ENCODE measurements around the gene NABP2. TPM values are rescaled to one million over a fixed set of nuclear protein-coding genes. Genes with fewer than 3 reads are reported as not detected.
"Not testable (repeated sequence)": the region's sequence is repeated elsewhere in the genome, so short reads cannot be mapped to it uniquely, and the experiment has no call there.

NABP2 gene
- total and polyA plus RNA-seq, 9 donors = 19.8 to 43.7 (median 28.9) TPM

DNA sequence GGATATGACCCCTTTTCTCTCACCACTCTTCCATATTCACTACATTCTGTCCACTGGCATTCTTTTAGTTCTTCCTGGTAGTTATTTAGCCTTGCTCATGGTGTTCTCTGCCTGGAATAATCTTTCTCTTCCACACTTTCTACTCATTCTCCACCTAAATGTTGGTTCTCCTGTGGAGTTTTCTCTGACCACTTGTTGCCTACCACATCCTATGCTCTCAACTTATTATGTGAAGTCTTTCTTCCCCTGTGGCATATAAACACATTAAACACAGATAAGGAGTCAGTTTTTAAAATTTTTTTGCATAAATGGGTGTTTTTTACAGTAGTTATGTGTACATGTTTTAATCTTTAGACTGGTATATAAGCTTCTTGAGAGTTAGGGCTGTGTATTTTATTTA lies 31.6 kb upstream of the NABP2 start:
- intact Hi-C loops (cut with DNase I) = loop anchor here in 3 of 4 donors (5.0 to 10.0 kb wide), 4 partner anchors 35 to 272 kb away; partner anchors contain the start of genes SLC39A5 (in 1 of the 3) and SPRYD4 (in 1 of the 3)
- H3K4me3 ChIP-seq = no peak overlapping the region
- H3K4me1 ChIP-seq (ENCODE audit: insufficient read depth) = peaks cover 4% of the 10 kb centered on the region
- no peak for TF ChIP-seq POLR2A (IDR thresholded peaks at IDR 0.05)
- TF ChIP-seq, protein P1, sequence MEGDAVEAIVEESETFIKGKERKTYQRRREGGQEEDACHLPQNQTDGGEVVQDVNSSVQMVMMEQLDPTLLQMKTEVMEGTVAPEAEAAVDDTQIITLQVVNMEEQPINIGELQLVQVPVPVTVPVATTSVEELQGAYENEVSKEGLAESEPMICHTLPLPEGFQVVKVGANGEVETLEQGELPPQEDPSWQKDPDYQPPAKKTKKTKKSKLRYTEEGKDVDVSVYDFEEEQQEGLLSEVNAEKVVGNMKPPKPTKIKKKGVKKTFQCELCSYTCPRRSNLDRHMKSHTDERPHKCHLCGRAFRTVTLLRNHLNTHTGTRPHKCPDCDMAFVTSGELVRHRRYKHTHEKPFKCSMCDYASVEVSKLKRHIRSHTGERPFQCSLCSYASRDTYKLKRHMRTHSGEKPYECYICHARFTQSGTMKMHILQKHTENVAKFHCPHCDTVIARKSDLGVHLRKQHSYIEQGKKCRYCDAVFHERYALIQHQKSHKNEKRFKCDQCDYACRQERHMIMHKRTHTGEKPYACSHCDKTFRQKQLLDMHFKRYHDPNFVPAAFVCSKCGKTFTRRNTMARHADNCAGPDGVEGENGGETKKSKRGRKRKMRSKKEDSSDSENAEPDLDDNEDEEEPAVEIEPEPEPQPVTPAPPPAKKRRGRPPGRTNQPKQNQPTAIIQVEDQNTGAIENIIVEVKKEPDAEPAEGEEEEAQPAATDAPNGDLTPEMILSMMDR (IDR thresholded peaks at IDR 0.05) = no peak
- TF ChIP-seq EP300 (IDR thresholded peaks at IDR 0.05) = no peak
- no peaks in the 10 kb centered on the region for H3K9me3 ChIP-seq
- no peak for DNase-seq
- no peaks in the 10 kb centered on the region for H3K36me3 ChIP-seq
- H3K27ac ChIP-seq = no peak overlapping the region
- H3K27me3 ChIP-seq = no peaks in the 10 kb centered on the region

DNA sequence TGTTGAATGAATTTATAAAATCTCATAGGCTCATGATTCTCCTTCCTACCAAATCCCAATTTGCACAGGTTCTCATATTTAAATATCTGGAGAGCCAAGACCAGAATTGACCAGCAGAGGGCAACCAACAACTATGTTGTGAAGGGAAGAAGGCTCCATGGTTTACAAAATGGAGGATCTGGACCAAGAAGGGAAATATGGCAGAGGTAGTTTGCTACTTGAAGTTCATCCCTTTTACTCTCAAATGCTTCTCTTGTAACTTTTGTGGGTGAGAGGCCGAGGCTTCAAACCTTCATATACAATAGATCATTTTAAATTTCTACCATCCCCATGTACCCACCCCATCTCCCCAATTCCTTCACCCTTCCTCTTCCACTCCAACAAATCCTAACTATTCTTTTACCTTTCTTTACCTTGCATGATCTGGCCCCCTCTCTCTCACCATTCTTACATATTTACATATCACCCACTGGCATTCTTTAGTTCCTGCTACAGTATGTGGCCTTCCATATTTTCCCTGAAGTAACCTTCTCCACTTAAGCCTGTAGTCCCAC lies 31.0 kb upstream of the NABP2 start:
- Histone ChIP-seq H3K27ac (no peak overlapping the region), H3K36me3 (no peaks in the 10 kb centered on the region), H3K9me3 (no peaks in the 10 kb centered on the region), H3K27me3 (no peaks in the 10 kb centered on the region), H3K4me3 (no peak overlapping the region), H3K4me1 (ENCODE audit: insufficient read depth) (peaks cover 4% of the 10 kb centered on the region)
- peak in 4 of 5 donors; percentile 60 to 84 (median 74) for DNase-seq
- TF ChIP-seq, protein P1 (IDR thresholded peaks at IDR 0.05) = peak; percentile 60 to 70 (median 69)
- TF ChIP-seq POLR2A (IDR thresholded peaks at IDR 0.05) (no peak), EP300 (IDR thresholded peaks at IDR 0.05) (no peak)
- intact Hi-C loops (cut with DNase I) = loop anchor here in 3 of 4 donors (5.0 to 10.0 kb wide), 4 partner anchors 34 to 272 kb away; partner anchors contain the start of genes SLC39A5 (in 1 of the 3) and SPRYD4 (in 1 of the 3)
- WGBS, 3 donors = 52 to 78% (median 72%) methylated on average over 1 of the region's 1 CpG

DNA sequence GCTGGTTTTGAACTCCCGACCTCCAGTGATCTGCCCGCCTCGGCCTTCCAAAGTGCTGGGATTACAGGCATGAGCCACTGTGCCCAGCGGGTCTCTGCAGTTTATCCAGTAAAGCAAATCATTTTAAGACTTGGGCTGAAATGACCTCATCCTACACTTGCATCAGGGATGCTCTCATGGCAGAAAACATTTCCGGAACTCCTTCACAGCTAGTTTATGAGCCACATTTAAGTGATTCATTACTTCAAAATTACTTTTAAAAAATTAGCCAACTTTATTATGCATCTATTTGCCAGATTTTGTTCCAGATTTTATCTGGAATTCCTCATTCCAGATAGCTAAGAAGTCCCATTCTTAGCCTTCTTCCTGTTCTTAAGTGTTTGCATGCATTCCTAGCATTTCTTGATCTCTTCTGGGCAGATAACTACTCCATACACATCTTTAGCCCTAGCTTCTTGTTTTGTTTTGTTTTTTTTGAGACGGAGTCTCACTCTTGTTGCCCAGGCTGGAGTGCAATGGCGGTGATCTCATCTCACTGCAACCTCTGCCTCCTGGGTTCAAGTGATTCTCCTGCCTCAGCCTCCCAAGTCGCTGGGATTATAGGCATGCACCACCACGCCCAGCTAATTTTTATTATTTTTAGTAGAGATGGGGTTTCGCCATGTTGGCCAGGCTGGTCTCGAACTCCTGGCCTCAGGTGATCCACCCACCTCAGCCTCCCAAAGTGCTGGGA lies 27.2 kb upstream of the NABP2 start:
- not testable (repeated sequence) for H3K36me3 ChIP-seq; H3K27me3 ChIP-seq; H3K4me3 ChIP-seq; H3K4me1 ChIP-seq (ENCODE audit: insufficient read depth); H3K9me3 ChIP-seq; H3K27ac ChIP-seq
- intact Hi-C loops (cut with DNase I) = loop anchor here in 1 of 4 donors (10.0 kb wide), 2 partner anchors 98 to 268 kb away; partner anchors contain the start of gene SPRYD4
- 32 to 44% (median 33%) methylated on average over 11 of the region's 11 CpGs for WGBS, 3 donors
- DNase-seq = peak in 1 of 5 donors; percentile 25

DNA sequence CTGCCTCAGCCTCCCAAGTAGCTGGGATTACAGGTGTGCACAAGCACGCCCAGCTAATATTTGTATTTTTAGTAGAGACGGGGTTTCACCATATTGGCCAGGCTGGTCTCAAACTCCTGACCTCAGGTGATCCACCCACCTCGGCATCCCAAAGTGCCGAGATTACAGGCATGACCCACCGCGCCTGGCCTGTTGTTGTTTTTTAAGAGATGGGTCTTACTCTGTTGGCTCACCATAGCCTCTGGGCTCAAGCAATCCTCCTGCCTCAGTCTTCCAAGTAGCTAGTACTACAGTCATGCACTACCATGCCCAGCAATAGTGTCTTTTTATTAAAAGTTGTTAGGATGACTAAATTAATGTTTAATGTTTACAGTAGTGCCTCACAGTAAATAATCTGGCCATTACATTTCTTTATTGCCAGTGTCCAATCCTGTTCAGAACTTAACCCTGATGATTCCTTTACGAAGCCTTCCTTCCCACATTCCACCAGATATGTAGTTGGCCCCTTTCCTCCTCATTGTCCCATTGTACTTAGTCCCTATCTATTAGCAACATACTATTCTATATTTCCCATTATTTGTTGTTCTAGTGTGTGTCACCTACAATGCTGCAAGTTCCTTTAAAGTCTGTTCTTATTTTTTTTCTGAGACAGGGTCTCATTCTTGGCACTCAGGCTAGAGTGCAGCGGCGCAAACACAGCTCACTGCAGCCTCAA lies 26.1 kb upstream of the NABP2 start:
- no peaks in the 10 kb centered on the region for H3K9me3 ChIP-seq
- no peak for DNase-seq
- intact Hi-C loops (cut with DNase I) = loop anchor here in 1 of 4 donors (10.0 kb wide), 2 partner anchors 97 to 267 kb away; partner anchors contain the start of gene SPRYD4
- no peak for TF ChIP-seq POLR2A (IDR thresholded peaks at IDR 0.05)
- TF ChIP-seq, protein P1 (IDR thresholded peaks at IDR 0.05) = no peak
- TF ChIP-seq EP300 (IDR thresholded peaks at IDR 0.05) = no peak
- H3K36me3 ChIP-seq = no peaks in the 10 kb centered on the region
- no peaks in the 10 kb centered on the region for H3K27me3 ChIP-seq
- peaks cover 1% of the 10 kb centered on the region for H3K4me1 ChIP-seq (ENCODE audit: insufficient read depth)
- H3K27ac ChIP-seq = no peak overlapping the region
- H3K4me3 ChIP-seq = no peak overlapping the region
- WGBS, 3 donors = 72 to 87% (median 77%) methylated on average over 9 of the region's 9 CpGs

Measured in ovary (tissue), 9 donors.